H9 (cell line): ENCODE data around the gene GRWD1. TPM values are rescaled to one million over a fixed set of nuclear protein-coding genes. Genes with fewer than 3 reads are reported as not detected.

Source experiments
- DNase-seq: peaks from one replicate; pipeline ENCODE4 v3.0.0-alpha.2; 2017
- H2AFZ ChIP-seq: one replicate; pipeline ENCODE4 v1.6.1; 2013; ENCODE audit warnings: mild to moderate bottlenecking, low read length, control low read depth, moderate library complexity
- H2AK5ac ChIP-seq: 2 replicates; pipeline ENCODE4 v1.6.1; 2013; ENCODE audit warnings: low read length, control low read depth, mixed read lengths; ENCODE audit not compliant: insufficient read length
- H2BK120ac ChIP-seq: one replicate; pipeline ENCODE4 v1.6.1; 2013; ENCODE audit warnings: low read depth, mild to moderate bottlenecking, low read length, control low read depth, inconsistent platforms; ENCODE audit not compliant: poor library complexity, severe bottlenecking
- H2BK12ac ChIP-seq: 2 replicates; pipeline ENCODE4 v1.6.1; 2013; ENCODE audit warnings: low read length, control low read depth, mixed read lengths, low read depth; ENCODE audit not compliant: insufficient read length
- H2BK15ac ChIP-seq: 2 replicates; pipeline ENCODE4 v1.6.1; 2013; ENCODE audit warnings: low read depth, low read length, control low read depth
- H2BK20ac ChIP-seq: one replicate; pipeline ENCODE4 v1.6.1; 2013; ENCODE audit warnings: low read depth, mild to moderate bottlenecking, low read length, control low read depth, inconsistent platforms; ENCODE audit not compliant: poor library complexity, severe bottlenecking
- H2BK5ac ChIP-seq: 2 replicates; pipeline ENCODE4 v1.6.1; 2013; ENCODE audit warnings: low read length, control low read depth, mixed read lengths; ENCODE audit not compliant: insufficient read length
- H3K14ac ChIP-seq: 2 replicates; pipeline ENCODE4 v1.6.1; 2013; ENCODE audit warnings: low read length, control low read depth; ENCODE audit not compliant: insufficient read depth
- H3K18ac ChIP-seq: 2 replicates; pipeline ENCODE4 v1.6.1; 2013; ENCODE audit warnings: low read depth, mild to moderate bottlenecking, mixed read lengths, low read length, control low read depth; ENCODE audit not compliant: insufficient read length
- H3K23ac ChIP-seq: 2 replicates; pipeline ENCODE4 v1.6.1; 2013; ENCODE audit warnings: low read length, control low read depth, mixed read lengths, low read depth; ENCODE audit not compliant: insufficient read length
- H3K23me2 ChIP-seq: 2 replicates; pipeline ENCODE4 v1.6.1; 2013; ENCODE audit warnings: low read depth, mild to moderate bottlenecking, mixed read lengths, low read length, control low read depth; ENCODE audit not compliant: insufficient read length, poor library complexity, severe bottlenecking
- H3K27ac ChIP-seq: 2 replicates; pipeline ENCODE4 v1.5.1; 2013; ENCODE audit warnings: low read length, control low read depth, mixed read lengths, low read depth; ENCODE audit not compliant: insufficient read length
- H3K27me3 ChIP-seq: 2 replicates; pipeline ENCODE4 v1.6.1; 2013; ENCODE audit warnings: low read length, control low read depth, inconsistent platforms; ENCODE audit not compliant: insufficient read depth
- H3K4ac ChIP-seq: 2 replicates; pipeline ENCODE4 v1.6.1; 2013; ENCODE audit warnings: low read depth, mild to moderate bottlenecking, control low read depth, inconsistent platforms, low read length, moderate library complexity
- H3K4me1 ChIP-seq: 2 replicates; pipeline ENCODE4 v1.6.1; 2013; ENCODE audit warnings: low read length, control low read depth, inconsistent platforms; ENCODE audit not compliant: insufficient read depth
- H3K4me2 ChIP-seq: 2 replicates; pipeline ENCODE4 v1.6.1; 2013; ENCODE audit warnings: low read length, control low read depth, mixed read lengths; ENCODE audit not compliant: insufficient read length, insufficient read depth
- H3K56ac ChIP-seq: 2 replicates; pipeline ENCODE4 v1.6.1; 2013; ENCODE audit warnings: low read depth, mild to moderate bottlenecking, mixed read lengths, low read length, control low read depth; ENCODE audit not compliant: insufficient read length
- H3K79me1 ChIP-seq: 2 replicates; pipeline ENCODE4 v1.6.1; 2013; ENCODE audit warnings: low read depth, mild to moderate bottlenecking, moderate library complexity, low read length, control low read depth, inconsistent platforms; ENCODE audit not compliant: insufficient read depth, poor library complexity, severe bottlenecking
- H3K79me2 ChIP-seq: 2 replicates; pipeline ENCODE4 v1.6.1; 2013; ENCODE audit warnings: low read length, control low read depth, inconsistent platforms; ENCODE audit not compliant: insufficient read depth
- H3K9ac ChIP-seq: 2 replicates; pipeline ENCODE4 v1.6.1; 2013; ENCODE audit warnings: low read length, control low read depth, mixed read lengths; ENCODE audit not compliant: insufficient read length; ENCODE audit errors: extremely low read depth
- H3K9me3 ChIP-seq: one replicate; pipeline ENCODE4 v1.6.1; 2013; ENCODE audit warnings: low read depth, low read length, inconsistent platforms; ENCODE audit not compliant: control insufficient read depth
- H3T11ph ChIP-seq: one replicate; pipeline ENCODE4 v1.6.1; 2013; ENCODE audit warnings: mild to moderate bottlenecking, low read length, control low read depth, inconsistent platforms
- H4K20me1 ChIP-seq: one replicate; pipeline ENCODE4 v1.6.1; 2013; ENCODE audit not compliant: control insufficient read depth, insufficient read length, insufficient read depth
- H4K5ac ChIP-seq: 2 replicates; pipeline ENCODE4 v1.6.1; 2013; ENCODE audit warnings: low read depth, mild to moderate bottlenecking, mixed read lengths, low read length, control low read depth; ENCODE audit not compliant: insufficient read length
- H4K8ac ChIP-seq: replicated peaks from 2 replicates; pipeline ENCODE4 v1.6.1; 2013; ENCODE audit warnings: low read length, control low read depth, mixed read lengths, low read depth; ENCODE audit not compliant: insufficient read length
- H4K91ac ChIP-seq: 2 replicates; pipeline ENCODE4 v1.6.1; 2013; ENCODE audit warnings: low read depth, mild to moderate bottlenecking, moderate library complexity, mixed read lengths, low read length, control low read depth; ENCODE audit not compliant: insufficient read length
- H3K27ac Mint-ChIP-seq, 3 experiments: 2 replicates in 2 of 3; 3 replicates in 1 of 3; pipeline ENCODE4 v1.8.0; 2020 to 2021; ENCODE audit warnings: mixed read lengths in 3 of 3, mild to moderate bottlenecking in 1 of 3, moderate library complexity in 1 of 3
- H3K27me3 Mint-ChIP-seq: 2 replicates; pipeline ENCODE4 v1.8.0; 2021; ENCODE audit warnings: low read depth, mild to moderate bottlenecking, moderate library complexity, mixed read lengths
- H3K36me3 Mint-ChIP-seq, 3 experiments: 2 replicates in 2 of 3; 3 replicates in 1 of 3; pipeline ENCODE4 v1.8.0; 2020 to 2021; ENCODE audit warnings: low read depth in 3 of 3, mixed read lengths in 3 of 3; ENCODE audit not compliant: insufficient read depth in 1 of 3
- H3K4me1 Mint-ChIP-seq, 2 experiments: 2 replicates each; pipeline ENCODE4 v1.8.0; 2020; ENCODE audit warnings: mixed read lengths in 2 of 2
- H3K4me3 Mint-ChIP-seq, 2 experiments: 2 replicates in 1 of 2; 3 replicates in 1 of 2; pipeline ENCODE4 v1.8.0; 2020 to 2021; ENCODE audit warnings: mild to moderate bottlenecking in 2 of 2, mixed read lengths in 2 of 2, moderate library complexity in 1 of 2
- H3K9me3 Mint-ChIP-seq, 2 experiments: 2 replicates in 1 of 2; 3 replicates in 1 of 2; pipeline ENCODE4 v1.8.0; 2020; ENCODE audit warnings: mild to moderate bottlenecking in 2 of 2, mixed read lengths in 2 of 2, moderate library complexity in 1 of 2
- CTCF ChIP-seq: fragments of 200-600 bp; sonication (generic); conservative IDR thresholded peaks from 3 replicates; pipeline ENCODE4 v1.8.0; 2021; ENCODE audit warnings: antibody characterized with exemption, mild to moderate bottlenecking
- WGBS: extraction: QIAGEN DNeasy Blood & Tissue Kit; methylation state at CpG from one replicate; pipeline ENCODE4 v1.1.7; 2013; ENCODE audit warnings: missing lambda C conversion rate, low lambda C conversion rate, mixed read lengths; ENCODE audit not compliant: insufficient read length; ENCODE audit errors: extremely low coverage; 5-methylcytosine and 5-hydroxymethylcytosine counted together
- total RNA-seq: library from RNA; stranded (reverse); gene quantifications from 2 replicates; pipeline ENCODE4 v1.2.1, GENCODE V29; 2021

The GRWD1 gene
- total RNA-seq, 1 experiment from 2014 or later: 92.0 TPM

DNA sequence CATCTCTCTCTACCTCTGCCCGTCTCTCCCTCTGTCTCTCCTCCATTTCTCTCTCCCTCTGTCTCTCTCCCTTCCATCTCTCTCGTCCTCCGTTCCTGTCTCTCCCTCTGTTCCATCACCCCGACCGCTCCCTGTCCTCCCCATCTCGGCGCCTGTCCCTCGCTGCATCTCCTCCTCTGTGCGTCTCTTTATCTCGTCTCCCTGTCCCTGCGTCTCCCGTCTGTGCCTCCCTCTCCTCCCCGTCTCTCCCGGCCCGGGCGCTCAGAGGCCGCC lies 47.7 kb upstream of the GRWD1 start:
- Histone ChIP-seq H3K23ac (no peak overlapping the region), H2BK12ac (no peak overlapping the region), H3K79me2 (no peaks in the 10 kb centered on the region; the same call in 1 of the 2 replicates), H2BK5ac (no peak overlapping the region), H3K4me1 (peaks cover 8% of the 10 kb centered on the region; the same call in 1 of the 2 replicates), H4K8ac (no peak overlapping the region), H2BK120ac (no peak overlapping the region), H3K4me2 (peak overlapping the region; percentile 98), H2AK5ac (no peak overlapping the region), H3K9ac (peak overlapping the region; percentile 51), H3K79me1 (no peaks in the 10 kb centered on the region), H3K27ac (no peak overlapping the region), H4K20me1 (no peaks in the 10 kb centered on the region), H2AFZ (no peak overlapping the region), H3K9me3 (no peaks in the 10 kb centered on the region), H3K56ac (no peak overlapping the region), H3K18ac (peak overlapping the region; percentile 61), H3T11ph (no peak overlapping the region), H3K23me2 (peaks cover 20% of the 10 kb centered on the region), H4K91ac (no peak overlapping the region), H3K27me3 (peaks cover 8% of the 10 kb centered on the region; the same call in 1 of the 2 replicates), H2BK20ac (no peak overlapping the region), H4K5ac (no peak overlapping the region), H3K4ac (no peak overlapping the region), H2BK15ac (no peak overlapping the region), H3K14ac (peak overlapping the region; percentile 18)
- H3K36me3 Mint-ChIP-seq: no peaks in the 10 kb centered on the region; a peak in 1 of 7 replicates
- H3K9me3 Mint-ChIP-seq: no peaks in the 10 kb centered on the region; a peak in 1 of 5 replicates
- peak overlapping the region; percentile 84 to 94 for H3K4me3 Mint-ChIP-seq
- no CpG with 5 or more reads among the region's 17 CpGs for WGBS
- no peak for DNase-seq
- no peak for TF ChIP-seq CTCF
- H3K27ac Mint-ChIP-seq: peak overlapping the region in 2 of 3 experiments; percentile 6 to 94; a peak in 3 of 7 replicates
- peaks cover 51% of the 10 kb centered on the region for H3K27me3 Mint-ChIP-seq
- H3K4me1 Mint-ChIP-seq: peaks cover 51 to 78% of the 10 kb centered on the region in 2 experiments
